Naive thymus-derived CD4-positive, alpha-beta T cell (primary cell): ENCODE measurements around the gene ZNF687. TPM values are rescaled to one million over a fixed set of nuclear protein-coding genes. Genes with fewer than 3 reads are reported as not detected.

Experiments
- ATAC-seq: fragments of 150-1000 bp; cut with Tn5 transposase; 2 replicates; pipeline ENCODE4 v1.10.0; 2021; ENCODE audit warnings: mild to moderate bottlenecking, moderate library complexity
- CTCF ChIA-PET: fragments of 350-600 bp; sonication (Branson Sonifier 250); formaldehyde crosslinking; loops from one replicate; lab custom pipeline; 2021; ENCODE audit warnings: antibody characterized with exemption; lab: Charles Lee
- POLR2A ChIA-PET: fragments of 350-600 bp; sonication (Branson Sonifier 250); formaldehyde crosslinking; loops from one replicate; lab custom pipeline; 2021; ENCODE audit warnings: antibody characterized with exemption, inconsistent platforms; lab: Charles Lee
- DNase-seq, 9 donors: peaks; one replicate each; pipeline versions ENCODE4 v3.0.0 to v3.0.0-alpha.2; 2020 to 2022; ENCODE audit warnings: mixed read lengths in 1 of 9
- H3K27ac ChIP-seq: one replicate; pipeline ENCODE4 v1.7.0; 2013; ENCODE audit warnings: mild to moderate bottlenecking, low read depth, low read length, moderate library complexity
- H3K27me3 ChIP-seq, 2 donors: one replicate each; pipeline ENCODE4 v1.7.0; 2013; ENCODE audit warnings: low read length in 2 of 2, mild to moderate bottlenecking in 2 of 2, moderate library complexity in 2 of 2; ENCODE audit not compliant: control insufficient read depth in 2 of 2, insufficient read depth in 2 of 2
- H3K36me3 ChIP-seq, 3 experiments: 1 replicate in 2 of 3; 2 replicates in 1 of 3; pipeline ENCODE4 v1.7.0; 2013; ENCODE audit warnings: low read length in 3 of 3, mild to moderate bottlenecking in 3 of 3, moderate library complexity in 1 of 3; ENCODE audit not compliant: insufficient read depth in 3 of 3, control insufficient read depth in 2 of 3
- H3K4me1 ChIP-seq, 2 donors: one replicate each; pipeline ENCODE4 v1.7.0; 2013; ENCODE audit warnings: low read length in 2 of 2, mild to moderate bottlenecking in 2 of 2, moderate library complexity in 1 of 2; ENCODE audit not compliant: control insufficient read depth in 2 of 2, insufficient read depth in 2 of 2
- H3K4me3 ChIP-seq: 2 replicates; pipeline ENCODE4 v1.7.0; 2013; ENCODE audit warnings: mild to moderate bottlenecking, low read length
- H3K9me3 ChIP-seq, 3 experiments: 1 replicate in 2 of 3; 2 replicates in 1 of 3; pipeline ENCODE4 v1.7.0; 2013; ENCODE audit warnings: low read length in 3 of 3; ENCODE audit not compliant: control insufficient read depth in 2 of 3
- H3K27ac Mint-ChIP-seq, 9 donors: one replicate each; pipeline ENCODE4 v1.8.0; 2020 to 2022; ENCODE audit warnings: mixed read lengths in 9 of 9, mild to moderate bottlenecking in 8 of 9, moderate library complexity in 5 of 9, inconsistent platforms in 2 of 9
- H3K27me3 Mint-ChIP-seq, 5 donors: one replicate each; pipeline ENCODE4 v1.8.0; 2021 to 2022; ENCODE audit warnings: mixed read lengths in 5 of 5, mild to moderate bottlenecking in 1 of 5
- H3K36me3 Mint-ChIP-seq, 5 donors: one replicate each; pipeline ENCODE4 v1.8.0; 2020 to 2022; ENCODE audit warnings: mixed read lengths in 5 of 5, mild to moderate bottlenecking in 3 of 5, inconsistent platforms in 1 of 5
- H3K4me1 Mint-ChIP-seq, 7 donors: one replicate each; pipeline ENCODE4 v1.8.0; 2020 to 2022; ENCODE audit warnings: mixed read lengths in 7 of 7, mild to moderate bottlenecking in 3 of 7, inconsistent platforms in 1 of 7
- H3K4me3 Mint-ChIP-seq, 10 donors: one replicate each; pipeline ENCODE4 v1.8.0; 2020 to 2022; ENCODE audit warnings: mild to moderate bottlenecking in 10 of 10, mixed read lengths in 10 of 10, moderate library complexity in 6 of 10, inconsistent platforms in 2 of 10
- H3K9me3 Mint-ChIP-seq, 11 donors: one replicate each; pipeline ENCODE4 v1.8.0; 2020 to 2022; ENCODE audit warnings: mixed read lengths in 11 of 11, mild to moderate bottlenecking in 4 of 11, inconsistent platforms in 1 of 11, moderate library complexity in 1 of 11
- intact Hi-C, 2 donors: fragments of 100-400 bp; cut with micrococcal nuclease; formaldehyde crosslinking; loops; one replicate each; pipeline ENCODE4 v1.15.1; 2023
- polyA plus RNA-seq, 2 donors: library from polyadenylated mRNA; unstranded; fragments of 300-500 nt; fragmentation: Illumina TruSeq; gene quantifications; one replicate each; pipeline ENCODE4 v1.2.3, GENCODE V29; 2021
- total RNA-seq, 6 experiments: library from RNA in 5 of 6; stranded (reverse) in 5 of 6; gene quantifications; 1 replicate in 5 of 6; 2 replicates in 1 of 6; pipeline ENCODE4 v1.2.3 and lab custom pipeline; 2021 to 2026

ZNF687 gene
- total and polyA plus RNA-seq, 7 experiments from 2014 or later = 1.1 to 38.1 (median 31.0) TPM

DNA sequence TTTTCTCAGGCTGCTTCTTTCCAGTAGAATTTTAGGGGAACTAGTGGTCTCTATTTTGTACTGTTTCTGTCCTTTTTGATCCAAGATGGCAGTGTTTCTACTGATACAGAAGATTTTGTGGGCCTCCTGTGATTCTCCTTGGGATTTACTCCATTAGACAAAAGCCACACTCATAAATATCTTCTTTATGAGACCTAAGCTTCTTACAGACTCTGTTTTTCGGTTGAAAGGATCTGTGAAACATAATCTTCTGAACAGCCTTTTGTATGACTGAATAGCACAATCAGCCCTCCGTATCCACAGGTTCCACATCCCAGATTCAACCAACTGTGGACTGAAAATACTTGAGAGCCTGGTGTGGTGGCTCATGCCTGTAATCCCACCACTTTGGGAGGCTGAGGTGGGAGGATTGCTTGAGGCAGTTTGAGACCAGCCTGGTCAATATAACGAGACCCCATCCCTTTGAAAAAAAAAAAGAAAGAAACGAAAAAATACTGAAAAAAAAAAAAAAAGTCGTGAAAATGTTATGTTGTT is 38.3 kb upstream of the ZNF687 start:
- Histone ChIP-seq H3K9me3 (no peaks in the 10 kb centered on the region), H3K4me3 (no peak overlapping the region), H3K4me1 (no peaks in the 10 kb centered on the region), H3K36me3 (peaks cover 18 to 90% (median 25%) of the 10 kb centered on the region in 3 experiments), H3K27me3 (no peaks in the 10 kb centered on the region), H3K27ac (no peak overlapping the region)
- DNase-seq = no peak
- Mint-ChIP-seq H3K4me1 (peaks cover 0 to 2% (median 0%) of the 10 kb centered on the region in 7 donors), H3K4me3 (no peak overlapping the region), H3K27ac (no peak overlapping the region), H3K9me3 (no peaks in the 10 kb centered on the region), H3K27me3 (no peaks in the 10 kb centered on the region), H3K36me3 (peaks cover 12 to 54% (median 38%) of the 10 kb centered on the region in 5 donors)
- intact Hi-C loops = no loop called here
- ChIA-PET POLR2A (no interaction called here), CTCF (no interaction called here)
- ATAC-seq = no peak

DNA sequence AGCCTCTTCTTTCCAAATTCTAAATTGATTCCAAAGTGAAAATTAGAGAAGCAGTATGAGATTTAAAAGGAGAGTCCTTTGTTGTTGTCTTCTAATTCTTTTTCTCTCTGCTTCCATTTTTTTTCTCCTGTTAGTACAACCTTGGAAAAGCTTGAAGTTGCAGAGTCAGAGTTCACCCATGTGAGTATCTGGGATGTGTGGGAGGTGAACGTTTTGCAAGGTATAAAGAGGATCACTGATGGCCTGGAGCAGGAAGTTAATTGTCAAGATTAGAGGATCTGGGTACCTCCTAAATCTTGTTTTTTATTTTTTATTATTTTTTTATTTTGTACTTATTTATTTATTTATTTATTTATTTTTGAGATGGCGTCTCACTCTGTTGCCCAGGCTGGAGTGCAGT is 35.3 kb upstream of the ZNF687 start:
- H3K4me1 ChIP-seq = no peaks in the 10 kb centered on the region
- H3K9me3 ChIP-seq = no peaks in the 10 kb centered on the region
- peaks cover 0 to 3% (median 3%) of the 10 kb centered on the region in 7 donors for H3K4me1 Mint-ChIP-seq
- H3K27ac ChIP-seq = no peak overlapping the region
- intact Hi-C loops = no loop called here
- ChIA-PET CTCF (interaction anchor here (0.7 to 1.1 kb wide), 2 partner anchors 57 to 222 kb away, joined by 3 read pairs; partner anchors contain the start of gene VPS72), POLR2A (interaction anchor here (0.7 kb wide), 1 partner anchor 56 kb away, joined by 4 read pairs; no protein-coding TSS in a partner anchor)
- ATAC-seq (no peak), DNase-seq (no peak)
- peaks cover 9 to 71% (median 18%) of the 10 kb centered on the region in 3 experiments for H3K36me3 ChIP-seq
- H3K27me3 ChIP-seq = no peaks in the 10 kb centered on the region
- H3K4me3 Mint-ChIP-seq = no peak overlapping the region
- H3K9me3 Mint-ChIP-seq = no peaks in the 10 kb centered on the region
- no peaks in the 10 kb centered on the region for H3K27me3 Mint-ChIP-seq
- H3K4me3 ChIP-seq = no peak overlapping the region
- peaks cover 12 to 45% (median 37%) of the 10 kb centered on the region in 5 donors for H3K36me3 Mint-ChIP-seq
- H3K27ac Mint-ChIP-seq = peak overlapping the region in 2 of 9 donors; percentile 1 to 7

GRCh38 chr1:151251656-151252470 is 30.2 kb upstream of the ZNF687 start:
- peaks cover 0 to 5% (median 0%) of the 10 kb centered on the region in 11 donors for H3K9me3 Mint-ChIP-seq
- peak; percentile 58 for ATAC-seq
- ChIA-PET POLR2A (interaction anchor here (1.1 to 1.6 kb wide), 4 partner anchors 30 to 148 kb away, joined by 3 to 13 read pairs (median 5); partner anchors contain the start of genes PSMB4, TNFAIP8L2, VPS72 and ZNF687), CTCF (interaction anchor here (0.5 to 3.8 kb wide), 19 partner anchors 8 to 583 kb away, joined by 3 to 26 read pairs (median 4); partner anchors contain the start of genes TMOD4, VPS72 and ZNF687)
- H3K4me1 Mint-ChIP-seq = peaks cover 12 to 28% (median 22%) of the 10 kb centered on the region in 7 donors
- H3K27me3 Mint-ChIP-seq = peaks cover 0 to 3% (median 0%) of the 10 kb centered on the region in 5 donors
- DNase-seq = peak in 8 of 9 donors; percentile 27 to 75 (median 72)
- H3K27ac Mint-ChIP-seq = peak overlapping the region in 7 of 9 donors; percentile 9 to 61 (median 25)
- Histone ChIP-seq H3K4me1 (peaks cover 4 to 6% of the 10 kb centered on the region in 2 donors), H3K9me3 (no peaks in the 10 kb centered on the region), H3K36me3 (peaks cover 0 to 21% (median 8%) of the 10 kb centered on the region in 3 experiments), H3K4me3 (no peak overlapping the region), H3K27ac (no peak overlapping the region), H3K27me3 (no peaks in the 10 kb centered on the region)
- intact Hi-C loops = loop anchor here (1.0 to 10.0 kb wide), 9 partner anchors 40 to 360 kb away; partner anchors contain the start of genes CDC42SE1 (in 1 of the 2), MINDY1 (in 1 of the 2), PRUNE1 (in 1 of the 2) and PSMB4 (in 1 of the 2)
- peaks cover 5 to 15% (median 11%) of the 10 kb centered on the region in 5 donors for H3K36me3 Mint-ChIP-seq
- peak overlapping the region in 1 of 10 donors; percentile 12 for H3K4me3 Mint-ChIP-seq

DNA sequence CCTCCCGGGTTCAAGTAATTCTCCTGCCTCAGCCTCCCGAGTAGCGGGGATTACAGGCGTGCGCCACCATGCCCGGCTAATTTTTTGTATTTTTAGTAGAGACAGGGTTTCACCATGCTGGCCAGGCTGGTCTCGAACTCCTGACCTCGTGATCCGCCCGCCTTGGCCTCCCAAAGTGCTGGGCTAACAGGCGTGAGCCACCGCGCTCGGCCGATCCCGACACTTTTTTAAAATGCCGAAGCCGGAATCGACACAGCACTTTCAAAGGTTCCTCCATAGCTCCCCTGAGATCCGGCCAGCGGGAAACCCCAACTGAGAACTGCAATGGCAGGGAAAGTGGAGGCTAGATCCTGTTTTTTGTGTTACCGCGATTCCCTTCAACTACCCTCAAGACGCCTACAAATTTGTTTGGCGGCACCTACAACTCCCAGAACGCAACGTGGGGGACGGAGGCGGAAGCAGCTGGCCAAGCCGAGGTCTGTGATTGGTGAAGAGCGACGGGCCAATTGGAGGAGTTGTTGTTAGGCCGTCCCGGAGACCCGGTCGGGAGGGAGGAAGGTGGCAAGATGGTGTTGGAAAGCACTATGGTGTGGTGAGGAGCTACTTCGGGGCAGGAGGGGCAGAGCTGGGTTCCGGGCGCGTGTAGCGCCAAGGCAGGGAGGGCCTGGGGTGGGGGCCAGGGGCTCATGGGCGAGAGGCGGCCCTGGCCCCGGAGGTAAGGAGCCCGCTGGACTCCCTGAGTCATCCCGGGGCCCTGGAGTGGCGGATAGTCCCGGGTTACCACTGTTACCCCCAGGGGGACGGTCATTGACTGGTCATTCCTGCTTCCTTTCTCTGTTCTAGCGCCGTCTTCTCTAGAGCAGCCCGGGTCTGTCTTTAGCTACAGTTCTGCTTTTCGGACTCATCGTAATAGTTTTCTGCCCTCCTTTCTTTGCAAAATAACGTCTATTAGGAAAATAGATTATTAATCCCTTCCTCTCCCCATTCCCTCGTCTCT is 27.6 kb upstream of the ZNF687 start, which contains the start of gene PSMD4:
Gene PSMD4 (plus strand): TSS at position 518 of the 997 bp plus-strand sequence. CDS start 49 bp downstream, at position 567.
- CTCF ChIA-PET = interaction anchor here (0.5 to 2.1 kb wide), 6 partner anchors 86 to 555 kb away, joined by 3 to 9 read pairs (median 4); no protein-coding TSS in a partner anchor
- POLR2A ChIA-PET = interaction anchor here (0.7 to 1.5 kb wide), 6 partner anchors 9 to 883 kb away, joined by 3 to 7 read pairs (median 4); partner anchors contain the start of genes PSMB4, VPS72 and ZNF687
- no peaks in the 10 kb centered on the region for H3K27me3 ChIP-seq
- intact Hi-C loops = loop anchor here (1.0 to 10.0 kb wide), 15 partner anchors 27 to 1328 kb away; partner anchors contain the start of genes LYSMD1 (in 2 of the 2), PI4KB (in 2 of the 2), SNX27 (in 2 of the 2) and CDC42SE1 (in 1 of the 2)
- H3K4me1 ChIP-seq = peaks cover 4 to 6% of the 10 kb centered on the region in 2 donors
- DNase-seq = peak; percentile 82 to 96 (median 93)
- peak within 1 kb of the TSS; percentile 79 for H3K27ac ChIP-seq
- peak within 1 kb of the TSS; percentile 73 for H3K4me3 ChIP-seq
- peak; percentile 98 for ATAC-seq
- peaks cover 23 to 47% (median 36%) of the 10 kb centered on the region in 7 donors for H3K4me1 Mint-ChIP-seq
- peak within 1 kb of the TSS; percentile 91 to 100 (median 95) for H3K27ac Mint-ChIP-seq
- peaks cover 0 to 5% (median 0%) of the 10 kb centered on the region in 11 donors for H3K9me3 Mint-ChIP-seq
- peaks cover 0 to 3% (median 0%) of the 10 kb centered on the region in 5 donors for H3K27me3 Mint-ChIP-seq
- H3K9me3 ChIP-seq = no peaks in the 10 kb centered on the region
- peaks cover 0 to 4% (median 0%) of the 10 kb centered on the region in 3 experiments for H3K36me3 ChIP-seq
- H3K36me3 Mint-ChIP-seq = peaks cover 0 to 6% (median 0%) of the 10 kb centered on the region in 5 donors
- peak within 1 kb of the TSS; percentile 89 to 99 (median 96) for H3K4me3 Mint-ChIP-seq

GRCh38 chr1:151255381-151255780 is 26.7 kb upstream of the ZNF687 start:
- peak overlapping the region; percentile 84 to 100 (median 93) for H3K27ac Mint-ChIP-seq
- peaks cover 0 to 5% (median 0%) of the 10 kb centered on the region in 11 donors for H3K9me3 Mint-ChIP-seq
- peaks cover 0 to 5% (median 0%) of the 10 kb centered on the region in 5 donors for H3K36me3 Mint-ChIP-seq
- ChIA-PET CTCF (interaction anchor here (0.9 to 2.1 kb wide), 3 partner anchors 27 to 156 kb away, joined by 3 to 9 read pairs (median 3); no protein-coding TSS in a partner anchor), POLR2A (interaction anchor here (1.3 to 1.5 kb wide), 3 partner anchors 26 to 143 kb away, joined by 5 to 7 read pairs (median 5); partner anchors contain the start of genes PSMB4, VPS72 and ZNF687)
- no peaks in the 10 kb centered on the region for H3K9me3 ChIP-seq
- peak overlapping the region; percentile 79 for H3K27ac ChIP-seq
- intact Hi-C loops = loop anchor here (2.0 to 10.0 kb wide), 2 partner anchors 201 to 1329 kb away; partner anchors contain the start of genes CDC42SE1 (in 1 of the 2) and SF3B4 (in 1 of the 2)
- H3K4me3 ChIP-seq = peak overlapping the region; percentile 73
- no peak for ATAC-seq
- H3K4me1 Mint-ChIP-seq = peaks cover 23 to 48% (median 36%) of the 10 kb centered on the region in 7 donors
- H3K27me3 Mint-ChIP-seq = peaks cover 0 to 3% (median 0%) of the 10 kb centered on the region in 5 donors
- H3K27me3 ChIP-seq = no peaks in the 10 kb centered on the region
- H3K4me3 Mint-ChIP-seq = peak overlapping the region; percentile 89 to 99 (median 96)
- no peaks in the 10 kb centered on the region for H3K36me3 ChIP-seq
- H3K4me1 ChIP-seq = peaks cover 4 to 6% of the 10 kb centered on the region in 2 donors
- DNase-seq = no peak
